ENCODE measurements around the gene IQCB1. TPM values are rescaled to one million over a fixed set of nuclear protein-coding genes. Genes with fewer than 3 reads are reported as not detected.

IQCB1 gene
- total RNA-seq, 1 donor, result 15.9 TPM

DNA sequence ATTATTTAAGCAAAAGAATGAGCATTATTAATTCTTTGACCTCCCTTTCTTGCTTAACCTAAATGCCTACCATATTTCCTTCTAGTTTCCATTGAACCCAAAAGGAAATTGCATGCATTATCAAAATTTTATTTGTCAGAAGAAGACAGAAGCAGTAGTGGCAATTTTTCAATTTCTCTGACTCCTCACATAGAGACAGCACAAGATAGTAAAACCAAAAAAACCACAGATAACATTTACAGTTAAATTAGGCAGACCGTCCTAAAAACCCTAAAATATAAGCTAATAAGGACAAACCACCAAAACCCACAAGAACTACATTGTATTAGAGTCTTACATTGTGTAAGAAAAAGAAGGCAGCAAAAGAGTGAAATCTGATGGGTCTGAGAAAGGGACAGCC lies 112.4 kb downstream of the IQCB1 start:
- DNase-seq (ENCODE audit: insufficient read length, low spot score, missing footprints), result no peak
- Histone ChIP-seq H3K27me3 (ENCODE audit: insufficient read depth, low read length) (no peaks in the 10 kb centered on the region), H3K9me3 (ENCODE audit: low read depth, low read length) (no peaks in the 10 kb centered on the region), H4K20me1 (ENCODE audit: insufficient read depth, low read length) (no peaks in the 10 kb centered on the region), H3K4me2 (ENCODE audit: insufficient read depth, low read length) (no peak overlapping the region), H3K4me3 (ENCODE audit: insufficient read depth, low read length) (no peak overlapping the region), H2AFZ (ENCODE audit: low read length) (no peak overlapping the region), H3K79me2 (ENCODE audit: insufficient read depth, low read length) (peaks cover 7% of the 10 kb centered on the region), H3K4me1 (ENCODE audit: insufficient read depth, low read length) (no peaks in the 10 kb centered on the region), H3K27ac (ENCODE audit: low read depth, low read length) (no peak overlapping the region), H3K36me3 (ENCODE audit: insufficient read depth, low read length) (peaks cover 72% of the 10 kb centered on the region)
- TF ChIP-seq CTCF (IDR thresholded peaks at IDR 0.05; ENCODE audit: extremely low read depth, low read depth, low read length), result no peak

GRCh38 chr3:121720163-121720562 lies 114.7 kb downstream of the IQCB1 start:
- Histone ChIP-seq H3K36me3 (ENCODE audit: insufficient read depth, low read length) (peaks cover 72% of the 10 kb centered on the region), H3K27me3 (ENCODE audit: insufficient read depth, low read length) (no peaks in the 10 kb centered on the region), H3K4me3 (ENCODE audit: insufficient read depth, low read length) (no peak overlapping the region), H4K20me1 (ENCODE audit: insufficient read depth, low read length) (no peaks in the 10 kb centered on the region), H3K9me3 (ENCODE audit: low read depth, low read length) (no peaks in the 10 kb centered on the region), H3K27ac (ENCODE audit: low read depth, low read length) (no peak overlapping the region), H2AFZ (ENCODE audit: low read length) (no peak overlapping the region), H3K4me2 (ENCODE audit: insufficient read depth, low read length) (no peak overlapping the region), H3K79me2 (ENCODE audit: insufficient read depth, low read length) (peaks cover 5% of the 10 kb centered on the region), H3K4me1 (ENCODE audit: insufficient read depth, low read length) (no peaks in the 10 kb centered on the region)
- DNase-seq (ENCODE audit: insufficient read length, low spot score, missing footprints), result no peak
- no peak for TF ChIP-seq CTCF (IDR thresholded peaks at IDR 0.05; ENCODE audit: extremely low read depth, low read depth, low read length)

Other genes with a start within 250 kb of the IQCB1 start
- not detected in 2 replicates for gene FBXO40, start 241.7 kb downstream of the IQCB1 start, total RNA-seq
- gene HCLS1, start 174.2 kb downstream of the IQCB1 start, total RNA-seq, result 2.9 and 4.1 TPM in 2 replicates
- 62.2 and 70.6 TPM in 2 replicates for gene GOLGB1, start 85.3 kb downstream of the IQCB1 start, total RNA-seq
- gene EAF2, start 149 bp upstream of the IQCB1 start, total RNA-seq, result 1.2 and 1.4 TPM in 2 replicates
- gene SLC15A2, start 59.3 kb upstream of the IQCB1 start, total RNA-seq, result under 0.01 and 0.29 TPM in 2 replicates
- not detected in 2 replicates for gene ILDR1, start 187.2 kb upstream of the IQCB1 start, total RNA-seq
- 0.29 TPM in 1 of 2 replicates, not detected in the other for gene CD86, start 220.3 kb upstream of the IQCB1 start, total RNA-seq

All from osteoblast (primary cell).